Measurements from ENCODE around the gene SDR39U1. TPM values are rescaled to one million over a fixed set of nuclear protein-coding genes. Genes with fewer than 3 reads are reported as not detected.

SDR39U1 gene
- polyA plus RNA-seq, 1 donor from 2014 or later = 142 TPM

GRCh38 chr14:24434036-24434435 lies 8.5 kb downstream of the SDR39U1 start:
- Histone ChIP-seq H3F3A (ENCODE audit: insufficient read depth, low read length, poor library complexity, severe bottlenecking) (no peaks in the 10 kb centered on the region), H2AFZ (ENCODE audit: low read depth, low read length) (no peak overlapping the region), H3K9me3 (ENCODE audit: low read length) (no peaks in the 10 kb centered on the region), H3K36me3 (ENCODE audit: insufficient read depth, low read length) (peaks cover 1% of the 10 kb centered on the region), H3K9me2 (ENCODE audit: insufficient read depth, low read length) (no peaks in the 10 kb centered on the region), H3K27ac (ENCODE audit: low read length) (no peak overlapping the region), H3K27me3 (ENCODE audit: insufficient read depth, low read depth, low read length) (peaks cover 8% of the 10 kb centered on the region), H3K79me2 (replicated peaks; ENCODE audit: insufficient read depth, low read length) (no peaks in the 10 kb centered on the region), H3K4me3 (ENCODE audit: low read length) (no peak overlapping the region), H4K20me1 (ENCODE audit: insufficient read depth) (no peaks in the 10 kb centered on the region), H3K4me2 (ENCODE audit: low read length) (no peak overlapping the region), H3K9ac (ENCODE audit: low read length) (no peak overlapping the region)
- TF ChIP-seq MXI1 (conservative IDR thresholded peaks at IDR 0.05; ENCODE audit: poor library complexity, severe bottlenecking) (no peak), SMC3 (conservative IDR thresholded peaks at IDR 0.05; ENCODE audit: poor library complexity) (no peak), POLR2AphosphoS5 (IDR thresholded peaks at IDR 0.05) (no peak), TAF1 (IDR thresholded peaks at IDR 0.05; ENCODE audit: low read depth) (no peak), RAD21 (conservative IDR thresholded peaks at IDR 0.05) (no peak), EP300 (conservative IDR thresholded peaks at IDR 0.05; ENCODE audit: poor library complexity, severe bottlenecking) (no peak), EZH2 (IDR thresholded peaks at IDR 0.05; ENCODE audit: borderline replicate concordance, insufficient read depth, low read length, poor library complexity, severe bottlenecking) (no peak), CTCF (IDR thresholded peaks at IDR 0.05; ENCODE audit: poor library complexity, severe bottlenecking) (no peak)

GRCh38 chr14:24432259-24433131 lies 10.1 kb downstream of the SDR39U1 start:
- H3K4me2 ChIP-seq (ENCODE audit: low read length) = no peak overlapping the region
- no peak for TF ChIP-seq EP300 (conservative IDR thresholded peaks at IDR 0.05; ENCODE audit: poor library complexity, severe bottlenecking)
- no peak for TF ChIP-seq TAF1 (IDR thresholded peaks at IDR 0.05; ENCODE audit: low read depth)
- TF ChIP-seq MXI1 (conservative IDR thresholded peaks at IDR 0.05; ENCODE audit: poor library complexity, severe bottlenecking) = no peak
- no peaks in the 10 kb centered on the region for H3K36me3 ChIP-seq (ENCODE audit: insufficient read depth, low read length)
- H3K4me3 ChIP-seq (ENCODE audit: low read length) = no peak overlapping the region
- peaks cover 9% of the 10 kb centered on the region for H3K27me3 ChIP-seq (ENCODE audit: insufficient read depth, low read depth, low read length)
- no peak overlapping the region for H2AFZ ChIP-seq (ENCODE audit: low read depth, low read length)
- H3K9me2 ChIP-seq (ENCODE audit: insufficient read depth, low read length) = no peaks in the 10 kb centered on the region
- no peaks in the 10 kb centered on the region for H3K79me2 ChIP-seq (replicated peaks; ENCODE audit: insufficient read depth, low read length)
- H3K9ac ChIP-seq (ENCODE audit: low read length) = no peak overlapping the region
- H3K27ac ChIP-seq (ENCODE audit: low read length) = no peak overlapping the region
- H3K9me3 ChIP-seq (ENCODE audit: low read length) = no peaks in the 10 kb centered on the region
- H3F3A ChIP-seq (ENCODE audit: insufficient read depth, low read length, poor library complexity, severe bottlenecking) = no peaks in the 10 kb centered on the region
- no peaks in the 10 kb centered on the region for H4K20me1 ChIP-seq (ENCODE audit: insufficient read depth)

- Histone ChIP-seq H3K9ac (ENCODE audit: low read length) (no peak overlapping the region), H3F3A (ENCODE audit: insufficient read depth, low read length, poor library complexity, severe bottlenecking) (no peaks in the 10 kb centered on the region), H3K36me3 (ENCODE audit: insufficient read depth, low read length) (no peaks in the 10 kb centered on the region), H3K27ac (ENCODE audit: low read length) (no peak overlapping the region), H3K27me3 (ENCODE audit: insufficient read depth, low read depth, low read length) (peaks cover 9% of the 10 kb centered on the region), H2AFZ (ENCODE audit: low read depth, low read length) (no peak overlapping the region), H3K4me3 (ENCODE audit: low read length) (no peak overlapping the region), H4K20me1 (ENCODE audit: insufficient read depth) (no peaks in the 10 kb centered on the region), H3K9me2 (ENCODE audit: insufficient read depth, low read length) (no peaks in the 10 kb centered on the region), H3K4me2 (ENCODE audit: low read length) (no peak overlapping the region), H3K79me2 (replicated peaks; ENCODE audit: insufficient read depth, low read length) (no peaks in the 10 kb centered on the region), H3K9me3 (ENCODE audit: low read length) (no peaks in the 10 kb centered on the region)
- TF ChIP-seq CTCF (IDR thresholded peaks at IDR 0.05; ENCODE audit: poor library complexity, severe bottlenecking) (peak; percentile 82), RAD21 (conservative IDR thresholded peaks at IDR 0.05) (peak; percentile 78), REST (IDR thresholded peaks at IDR 0.05; ENCODE audit: borderline replicate concordance) (no peak), SMC3 (conservative IDR thresholded peaks at IDR 0.05; ENCODE audit: poor library complexity) (peak; percentile 71)
These were observed 10.9 kb downstream of the SDR39U1 start for GRCh38 chr14:24431569-24432258.

Measured in neural cell (in vitro differentiated cells).